GM11168 (cell line): ENCODE results near the gene HBA1.
"Not testable (repeated sequence)": the region's sequence is repeated elsewhere in the genome, so short reads cannot be mapped to it uniquely, and the experiment has no call there.

Experiments used
- in situ Hi-C: fragments of 300-500 bp; cut with MboI; formaldehyde crosslinking; loops from one replicate; pipeline ENCODE4 v1.12.0; 2022; ENCODE audit warnings: low sequenced_read_pairs; ENCODE audit not compliant: unreplicated experiment

Gene HBA1

GRCh38 chr16:176477-177382, at the start of gene HBA1:
Gene HBA1 (plus strand): TSS chr16:176680. CDS start chr16:176717, 37 bp downstream.
- in situ Hi-C loops = not testable (repeated sequence)

GRCh38 chr16:129075-129474, 47.4 kb upstream of the HBA1 start:
- in situ Hi-C loops = no loop called here

GRCh38 chr16:130533-131173, 45.8 kb upstream of the HBA1 start:
- in situ Hi-C loops = no loop called here

- in situ Hi-C loops = no loop called here
Measured at GRCh38 chr16:132120-132519, 44.4 kb upstream of the HBA1 start.

GRCh38 chr16:133716-134115, 42.8 kb upstream of the HBA1 start:
- in situ Hi-C loops = no loop called here

- in situ Hi-C loops = no loop called here
Measured at GRCh38 chr16:138049-138417, 38.4 kb upstream of the HBA1 start.

GRCh38 chr16:140175-140857, 36.2 kb upstream of the HBA1 start:
- in situ Hi-C loops = no loop called here

- in situ Hi-C loops = no loop called here
Measured at GRCh38 chr16:142405-142967, 34.0 kb upstream of the HBA1 start.

GRCh38 chr16:143047-143446, 33.4 kb upstream of the HBA1 start:
- in situ Hi-C loops = no loop called here

GRCh38 chr16:143456-143855, 33.0 kb upstream of the HBA1 start:
- in situ Hi-C loops = no loop called here

GRCh38 chr16:144797-145252, 31.7 kb upstream of the HBA1 start:
- in situ Hi-C loops = no loop called here

GRCh38 chr16:146646-147045, 29.8 kb upstream of the HBA1 start:
- in situ Hi-C loops = no loop called here

GRCh38 chr16:149024-149660, 27.3 kb upstream of the HBA1 start:
- in situ Hi-C loops = no loop called here

- in situ Hi-C loops = no loop called here
Measured at GRCh38 chr16:152141-153128, 24.0 kb upstream of the HBA1 start, which contains the start of gene HBZ. Gene HBZ (plus strand): TSS chr16:152644. CDS start chr16:152910, 266 bp downstream.

- in situ Hi-C loops = not testable (repeated sequence)
Measured at GRCh38 chr16:153129-153521, 23.4 kb upstream of the HBA1 start.

GRCh38 chr16:153550-154216, 22.8 kb upstream of the HBA1 start:
- in situ Hi-C loops = not testable (repeated sequence)

GRCh38 chr16:154217-155030, 22.1 kb upstream of the HBA1 start:
- in situ Hi-C loops = no loop called here

- in situ Hi-C loops = no loop called here
Measured at GRCh38 chr16:155031-155398, 21.5 kb upstream of the HBA1 start.
